ENCODE results near the gene CBFB.

GRCh38 chr16:67105246-67105645 lies 76.3 kb downstream of the CBFB start:
- TF ChIP-seq CTCF (conservative IDR thresholded peaks at IDR 0.05; ENCODE audit: low read depth in 2 of 2) (no peak), EZH2 (IDR thresholded peaks at IDR 0.05; ENCODE audit: low read depth, unreplicated experiment) (no peak), EZH2phosphoT487 (IDR thresholded peaks at IDR 0.05; ENCODE audit: unreplicated experiment) (no peak), ZNF462 (CRISPR knock-in tag; IDR thresholded peaks at IDR 0.05) (no peak), STAT1 (IDR thresholded peaks at IDR 0.05; ENCODE audit: unreplicated experiment) (no peak), JUNB (IDR thresholded peaks at IDR 0.05; ENCODE audit: unreplicated experiment) (no peak), ZNF114 (CRISPR knock-in tag; IDR thresholded peaks at IDR 0.05) (no peak), POLR2AphosphoS5 (IDR thresholded peaks at IDR 0.05; ENCODE audit: low read depth) (no peak), REST (IDR thresholded peaks at IDR 0.05; ENCODE audit: unreplicated experiment) (no peak)

Measured in GM23338 (cell line).